T-helper 1 cell treated with Interleukin-12 subunit alpha and Interleukin-12 subunit beta and Interleukin-4 antibody, amounts not matched to agents 30 μg/mL and 1 μg/mL, for 36 hours (primary cell): ENCODE data around the gene SLC7A5.
A peak's percentile ranks its signal among the peaks of the same experiment; 100 is the strongest.
"Not testable (repeated sequence)": the region's sequence is repeated elsewhere in the genome, so short reads cannot be mapped to it uniquely, and the experiment has no call there.

ENCODE experiments used
- H3K27ac Mint-ChIP-seq: one replicate; pipeline ENCODE4 v1.8.0; 2021; ENCODE audit warnings: mild to moderate bottlenecking, mixed read lengths
- H3K27me3 Mint-ChIP-seq: one replicate; pipeline ENCODE4 v1.8.0; 2021; ENCODE audit warnings: low read depth, mixed read lengths
- H3K36me3 Mint-ChIP-seq: one replicate; pipeline ENCODE4 v1.8.0; 2021; ENCODE audit warnings: low read depth, mixed read lengths
- H3K4me1 Mint-ChIP-seq: one replicate; pipeline ENCODE4 v1.8.0; 2021; ENCODE audit warnings: low read depth, mixed read lengths
- H3K4me3 Mint-ChIP-seq: one replicate; pipeline ENCODE4 v1.8.0; 2021; ENCODE audit warnings: mild to moderate bottlenecking, moderate library complexity, mixed read lengths
- H3K9me3 Mint-ChIP-seq: one replicate; pipeline ENCODE4 v1.8.0; 2021; ENCODE audit warnings: mixed read lengths

The SLC7A5 gene

DNA sequence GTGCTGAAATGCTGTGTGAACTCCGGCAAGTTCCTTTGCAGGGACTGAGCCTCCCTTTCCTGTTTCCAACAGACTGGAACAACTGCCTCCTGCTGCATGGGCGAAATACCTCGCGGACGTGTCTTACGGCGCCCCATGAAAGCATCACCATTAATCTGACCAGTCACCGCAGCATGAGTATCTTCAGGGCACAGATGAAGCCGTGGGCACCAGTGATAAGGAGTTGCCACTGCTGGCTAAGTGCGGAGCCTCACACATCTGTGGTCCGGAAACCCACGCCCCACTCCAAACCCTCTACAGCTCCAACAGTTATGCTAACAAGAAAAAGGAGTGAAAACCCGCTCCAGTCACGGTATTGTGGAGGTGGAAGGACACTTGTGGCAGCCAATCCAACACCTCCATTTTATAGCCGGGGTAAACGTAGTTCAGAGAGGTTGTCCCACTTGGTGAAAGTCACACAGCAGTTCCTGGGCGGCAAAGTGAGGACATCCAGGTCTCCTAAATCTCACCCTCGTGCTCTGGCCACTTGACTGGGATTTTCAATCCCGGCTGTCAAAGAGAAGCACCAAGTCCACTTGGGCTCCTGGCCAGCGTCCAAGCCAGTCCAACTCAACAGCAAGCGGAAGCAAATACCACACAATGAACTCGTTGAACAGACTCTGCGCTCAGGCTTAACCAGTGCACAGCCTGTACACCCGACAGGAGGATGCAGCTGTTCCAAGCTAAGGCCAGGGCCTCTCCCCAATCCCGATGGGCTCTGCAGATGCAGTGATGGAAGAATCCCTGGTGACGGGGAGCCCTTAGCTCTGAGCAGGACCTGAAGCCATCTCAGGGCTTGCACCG, 10.9 kb downstream of the SLC7A5 start:
- peaks cover 23% of the 10 kb centered on the region for H3K36me3 Mint-ChIP-seq
- H3K9me3 Mint-ChIP-seq, H3K4me3 Mint-ChIP-seq, H3K27me3 Mint-ChIP-seq: not testable (repeated sequence)
- H3K4me1 Mint-ChIP-seq: peaks cover 48% of the 10 kb centered on the region
- peak overlapping the region; percentile 90 for H3K27ac Mint-ChIP-seq

DNA sequence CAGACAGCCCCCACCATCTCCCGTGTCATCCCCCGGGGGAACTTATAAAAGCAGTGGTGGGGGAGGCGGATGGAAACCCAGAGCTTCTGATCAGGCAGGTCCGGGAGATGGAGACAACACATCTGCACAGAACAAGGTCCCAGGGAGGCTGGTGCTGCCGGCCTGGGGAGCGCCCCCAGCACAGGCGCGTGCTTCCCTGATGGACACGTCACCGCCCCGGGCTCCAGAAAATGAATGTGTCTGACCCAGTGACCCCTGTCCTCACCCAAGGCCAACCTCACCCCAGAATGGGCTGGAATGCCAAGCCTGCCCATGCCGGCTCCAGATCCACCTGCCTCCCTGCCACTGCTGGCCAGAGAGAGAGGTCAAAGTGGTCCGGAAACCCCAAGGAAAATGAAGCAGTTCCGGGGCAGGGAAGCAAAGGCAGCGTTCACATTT, 12.5 kb downstream of the SLC7A5 start:
- peaks cover 25% of the 10 kb centered on the region for H3K36me3 Mint-ChIP-seq

DNA sequence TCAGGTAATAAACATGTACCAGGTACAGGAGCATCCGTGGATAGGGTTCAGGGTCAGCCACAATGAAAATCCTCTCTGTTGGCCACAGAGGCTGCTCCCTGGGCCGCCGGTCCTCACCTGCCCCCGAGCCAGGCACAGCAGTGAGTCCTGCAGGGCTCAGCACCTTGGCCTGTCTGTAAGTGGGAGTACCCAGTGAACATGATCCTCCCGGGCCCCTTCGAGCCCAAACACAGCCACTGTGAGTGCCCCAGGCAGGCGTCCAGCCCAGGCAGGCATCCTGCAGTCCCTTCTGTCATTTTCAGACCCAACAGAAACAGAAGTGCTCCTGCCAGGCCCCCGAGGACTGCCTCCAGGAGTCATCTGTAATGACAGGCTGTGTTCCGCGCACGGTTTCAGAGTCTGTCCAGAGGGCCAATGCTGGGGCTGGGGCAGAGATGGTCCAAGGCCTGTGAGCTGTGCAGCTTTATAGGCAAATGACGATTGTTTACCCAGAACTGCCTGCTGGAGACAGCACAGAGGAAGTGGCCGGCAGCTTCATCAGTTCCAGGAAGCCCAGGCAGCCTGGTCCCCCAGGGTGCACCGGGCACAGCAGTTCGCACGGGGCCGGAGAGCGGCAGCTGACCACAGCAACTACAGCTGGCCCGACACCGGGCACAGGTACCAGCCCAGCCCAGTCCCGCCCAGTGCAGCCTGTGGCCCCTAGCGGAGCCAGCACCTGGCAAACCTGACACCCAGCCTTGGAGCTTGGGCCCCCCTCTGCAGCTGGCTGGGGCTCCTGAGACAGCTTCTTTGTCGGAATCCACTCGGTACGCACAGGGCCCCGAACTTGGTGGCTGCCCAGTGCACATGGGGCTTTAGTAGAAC, 13.2 kb downstream of the SLC7A5 start:
- Mint-ChIP-seq H3K36me3 (peaks cover 25% of the 10 kb centered on the region), H3K4me3 (peak overlapping the region; percentile 49), H3K9me3 (no peaks in the 10 kb centered on the region), H3K27ac (peak overlapping the region; percentile 90), H3K27me3 (no peaks in the 10 kb centered on the region), H3K4me1 (peaks cover 54% of the 10 kb centered on the region)

More for the DNA sequence above, 12.5 kb downstream of the SLC7A5 start:
- Mint-ChIP-seq H3K27ac (peak overlapping the region; percentile 90), H3K4me3 (peak overlapping the region; percentile 49), H3K4me1 (peaks cover 54% of the 10 kb centered on the region), H3K9me3 (no peaks in the 10 kb centered on the region), H3K27me3 (no peaks in the 10 kb centered on the region)

DNA sequence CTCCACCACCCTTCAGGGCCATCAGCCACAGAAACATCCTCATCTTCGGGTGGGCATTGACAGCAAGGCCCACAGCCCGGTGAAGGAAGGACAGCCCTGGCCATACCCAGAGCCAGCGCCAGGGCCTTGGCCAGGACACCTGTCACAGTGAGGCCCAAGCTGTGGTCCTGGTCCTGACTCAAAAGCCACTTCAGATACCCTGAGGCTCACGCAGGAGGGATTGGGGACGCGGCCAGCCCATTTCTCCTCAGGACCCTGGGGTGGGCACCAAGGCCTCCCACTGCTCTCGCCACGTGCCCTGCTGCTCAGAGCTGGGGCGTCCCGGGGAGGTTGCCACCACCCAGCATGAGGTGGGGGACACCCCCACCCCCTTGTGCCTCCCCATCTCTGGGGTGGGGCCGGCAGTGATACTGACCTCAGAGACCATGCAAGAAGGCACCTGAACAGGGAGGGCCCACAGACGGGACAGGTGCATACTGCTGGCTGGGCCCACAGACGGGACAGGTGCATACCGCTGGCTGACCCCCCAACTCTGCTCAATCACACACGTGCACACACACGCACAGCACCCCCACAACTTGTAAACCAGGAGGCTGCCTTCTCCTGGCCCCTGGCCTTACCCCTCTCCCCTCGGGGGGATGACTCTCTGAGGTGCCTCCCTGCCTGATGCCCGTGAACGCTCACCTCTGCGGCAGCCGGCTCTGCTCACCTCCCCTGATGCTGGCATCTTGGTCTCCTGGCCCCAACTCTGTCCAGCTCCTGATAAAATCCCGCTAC, 14.2 kb downstream of the SLC7A5 start:
- Mint-ChIP-seq H3K27ac (peak overlapping the region; percentile 90), H3K36me3 (peaks cover 24% of the 10 kb centered on the region), H3K27me3 (no peaks in the 10 kb centered on the region), H3K4me1 (peaks cover 54% of the 10 kb centered on the region), H3K4me3 (peak overlapping the region; percentile 46), H3K9me3 (no peaks in the 10 kb centered on the region)

DNA sequence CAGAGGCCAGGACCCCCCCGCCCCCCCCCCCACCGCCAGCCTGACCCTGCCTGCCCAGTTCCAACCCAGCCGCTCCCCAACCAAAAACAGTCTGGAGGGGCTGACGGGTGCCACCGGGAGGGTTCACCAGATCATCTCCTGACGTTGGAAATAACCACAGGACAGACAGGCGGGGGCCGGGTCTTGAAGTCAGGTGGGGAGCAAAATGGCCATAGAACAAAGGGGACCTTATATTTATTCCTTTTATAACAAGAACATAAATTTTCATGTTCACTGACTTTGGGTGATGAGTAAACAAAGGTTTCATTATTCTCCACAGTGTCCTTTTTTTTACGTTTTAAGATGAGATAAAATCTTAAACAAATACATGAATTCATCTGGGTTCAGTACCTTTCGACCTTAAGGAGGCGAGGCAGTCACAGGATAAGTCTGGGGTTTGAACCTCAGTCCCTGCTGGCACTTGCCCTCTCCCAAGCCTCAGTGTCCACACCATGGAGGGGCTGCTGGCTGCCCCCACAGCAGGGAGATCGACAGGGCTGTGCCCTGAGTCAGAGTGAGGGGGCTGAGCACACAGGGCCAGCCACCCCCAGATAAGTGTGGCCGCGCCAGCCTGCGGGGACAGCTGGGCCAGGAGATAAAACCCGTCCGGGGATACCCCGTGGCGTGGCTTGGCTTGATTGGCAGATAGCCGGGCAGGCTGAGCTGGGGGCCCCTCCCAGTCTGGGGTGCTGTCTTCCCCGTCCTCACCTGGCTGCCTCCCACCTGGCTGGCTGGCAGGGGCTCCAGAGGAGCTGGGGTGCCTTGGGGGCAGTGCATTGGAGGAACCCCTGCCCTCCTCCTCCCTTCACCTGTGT, 15.0 kb downstream of the SLC7A5 start:
- H3K4me1 Mint-ChIP-seq: peaks cover 50% of the 10 kb centered on the region
- peaks cover 27% of the 10 kb centered on the region for H3K36me3 Mint-ChIP-seq
- no peaks in the 10 kb centered on the region for H3K27me3 Mint-ChIP-seq
- no peaks in the 10 kb centered on the region for H3K9me3 Mint-ChIP-seq
- H3K4me3 Mint-ChIP-seq: peak overlapping the region; percentile 69
- H3K27ac Mint-ChIP-seq: peak overlapping the region; percentile 92

DNA sequence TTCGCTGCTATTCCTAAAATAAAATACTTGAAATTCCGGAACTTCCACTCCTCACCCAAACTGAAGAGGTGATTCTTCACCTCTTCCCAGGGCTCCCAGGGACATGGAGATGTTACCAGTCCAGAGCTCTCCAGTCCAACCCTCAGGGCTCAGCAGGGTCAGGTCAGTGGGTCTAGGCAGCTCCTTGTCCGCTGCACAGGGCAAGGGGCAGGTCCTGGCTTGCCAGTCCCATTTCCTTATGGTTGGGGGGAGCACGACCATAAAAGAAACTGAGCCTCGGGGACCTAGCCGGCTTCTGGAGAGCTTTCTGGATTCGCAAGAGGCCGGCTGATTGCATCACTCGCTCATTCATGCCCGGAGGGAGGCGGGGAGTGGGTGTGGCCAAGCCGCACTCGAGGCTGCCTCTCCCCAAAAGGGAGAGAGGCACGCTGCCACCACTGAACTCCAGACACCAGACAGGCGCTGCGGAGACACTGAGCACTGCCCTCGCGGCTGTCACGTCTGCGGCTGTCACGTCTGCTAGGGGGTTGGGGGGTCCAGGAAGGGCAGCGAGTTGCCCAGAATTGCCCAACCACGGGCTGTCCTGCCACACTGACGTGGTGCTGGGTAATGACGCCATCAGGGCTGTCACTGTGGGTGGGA, 15.8 kb downstream of the SLC7A5 start:
- no peaks in the 10 kb centered on the region for H3K9me3 Mint-ChIP-seq
- peaks cover 47% of the 10 kb centered on the region for H3K4me1 Mint-ChIP-seq
- no peaks in the 10 kb centered on the region for H3K27me3 Mint-ChIP-seq
- H3K36me3 Mint-ChIP-seq: peaks cover 30% of the 10 kb centered on the region
- H3K4me3 Mint-ChIP-seq: peak overlapping the region; percentile 69
- peak overlapping the region; percentile 91 for H3K27ac Mint-ChIP-seq

DNA sequence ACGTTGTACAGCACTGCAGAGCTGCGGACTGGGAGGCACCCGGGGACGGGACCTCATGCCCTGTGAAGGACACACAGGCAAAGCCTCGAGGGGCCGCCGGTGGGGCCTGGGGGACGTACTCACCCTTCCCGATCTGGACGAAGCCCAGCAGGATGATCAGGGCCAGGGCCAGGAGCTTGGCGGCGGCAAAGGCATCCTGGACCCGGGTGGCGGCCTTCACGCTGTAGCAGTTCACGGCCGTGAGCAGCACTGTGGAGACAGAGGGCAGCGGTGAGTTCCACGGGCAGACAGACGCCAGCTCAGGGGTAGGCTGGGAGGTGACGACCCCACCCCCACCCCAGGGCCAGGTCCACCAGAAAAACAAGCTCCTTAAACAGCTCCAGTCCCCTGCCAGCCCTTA, 17.7 kb downstream of the SLC7A5 start:
- Mint-ChIP-seq H3K27me3 (no peaks in the 10 kb centered on the region), H3K27ac (no peak overlapping the region), H3K9me3 (no peaks in the 10 kb centered on the region), H3K36me3 (peaks cover 28% of the 10 kb centered on the region), H3K4me3 (no peak overlapping the region), H3K4me1 (peaks cover 33% of the 10 kb centered on the region)

DNA sequence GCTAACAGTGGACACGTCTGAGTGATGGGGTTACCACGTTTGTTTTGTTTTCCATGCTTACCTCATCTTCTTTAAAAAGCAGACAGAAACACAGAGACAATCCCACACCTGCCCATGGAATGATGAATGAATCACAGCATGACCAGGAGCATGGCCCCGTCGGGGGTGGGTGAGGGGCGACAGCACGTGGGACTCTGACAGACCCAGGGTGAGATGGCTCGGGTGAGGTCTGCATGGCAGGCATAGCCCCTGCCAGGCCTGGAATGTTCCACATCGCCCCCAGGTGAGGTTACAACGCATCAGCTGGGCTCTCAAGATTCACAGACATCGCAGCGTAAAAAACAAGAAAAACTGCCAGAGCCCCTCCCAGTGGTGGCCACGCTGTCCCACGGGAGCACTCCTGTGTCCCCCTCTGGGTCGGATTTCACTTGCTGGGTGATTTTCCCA, 18.1 kb downstream of the SLC7A5 start:
- H3K4me3 Mint-ChIP-seq: no peak overlapping the region
- no peaks in the 10 kb centered on the region for H3K9me3 Mint-ChIP-seq
- H3K27ac Mint-ChIP-seq: no peak overlapping the region
- peaks cover 27% of the 10 kb centered on the region for H3K36me3 Mint-ChIP-seq
- H3K27me3 Mint-ChIP-seq: no peaks in the 10 kb centered on the region
- H3K4me1 Mint-ChIP-seq: peaks cover 31% of the 10 kb centered on the region

DNA sequence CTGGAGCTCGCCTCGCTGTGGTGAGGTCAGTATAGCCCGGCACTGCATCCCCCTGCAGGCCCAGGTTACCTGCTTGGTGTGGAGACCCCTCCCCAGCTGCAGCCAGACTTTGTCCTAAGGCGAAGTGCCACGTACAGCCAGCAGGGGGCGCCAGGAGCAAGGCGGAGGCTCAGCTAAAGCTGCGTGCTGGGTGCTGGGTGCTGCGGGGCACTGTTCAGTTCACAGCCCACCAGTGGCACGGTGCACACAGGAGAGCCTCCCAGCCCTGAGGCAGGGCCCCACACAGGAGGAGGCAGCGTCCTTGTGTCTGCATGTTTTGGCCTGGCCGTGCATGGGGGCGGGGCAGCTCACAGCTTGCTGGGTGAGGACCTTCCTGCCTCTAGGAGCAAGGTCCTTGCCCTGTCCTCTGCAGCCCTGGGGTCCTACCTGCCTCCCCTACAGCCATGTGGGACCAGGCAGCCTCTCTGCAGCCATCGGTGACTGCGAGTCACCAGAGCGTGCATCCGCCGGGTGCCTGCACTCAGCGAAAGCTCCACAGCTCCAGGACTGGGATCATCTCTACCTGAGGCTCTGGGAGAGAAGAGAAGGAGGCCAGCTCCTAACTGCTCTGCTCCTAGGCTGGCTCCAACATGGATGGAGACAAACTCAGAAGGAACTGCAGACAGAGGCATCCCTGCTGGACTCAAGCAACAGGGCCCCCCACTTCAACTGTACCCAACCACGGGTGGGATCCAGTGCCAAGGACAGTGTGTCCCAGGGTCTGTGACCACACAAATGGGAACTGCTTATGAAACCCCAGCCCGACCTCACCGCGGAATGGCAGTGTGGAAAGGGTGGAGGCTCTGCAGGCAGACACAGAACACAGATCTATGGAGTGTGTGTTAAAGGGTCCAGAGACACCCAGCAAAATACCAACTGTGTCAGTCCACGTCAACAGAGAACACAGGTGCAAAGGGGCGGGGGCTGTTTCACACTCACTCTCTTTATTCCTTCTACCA, 19.0 kb downstream of the SLC7A5 start:
- Mint-ChIP-seq H3K9me3 (no peaks in the 10 kb centered on the region), H3K4me1 (peaks cover 23% of the 10 kb centered on the region), H3K4me3 (no peak overlapping the region), H3K27me3 (no peaks in the 10 kb centered on the region), H3K27ac (peak overlapping the region; percentile 52), H3K36me3 (peaks cover 25% of the 10 kb centered on the region)

DNA sequence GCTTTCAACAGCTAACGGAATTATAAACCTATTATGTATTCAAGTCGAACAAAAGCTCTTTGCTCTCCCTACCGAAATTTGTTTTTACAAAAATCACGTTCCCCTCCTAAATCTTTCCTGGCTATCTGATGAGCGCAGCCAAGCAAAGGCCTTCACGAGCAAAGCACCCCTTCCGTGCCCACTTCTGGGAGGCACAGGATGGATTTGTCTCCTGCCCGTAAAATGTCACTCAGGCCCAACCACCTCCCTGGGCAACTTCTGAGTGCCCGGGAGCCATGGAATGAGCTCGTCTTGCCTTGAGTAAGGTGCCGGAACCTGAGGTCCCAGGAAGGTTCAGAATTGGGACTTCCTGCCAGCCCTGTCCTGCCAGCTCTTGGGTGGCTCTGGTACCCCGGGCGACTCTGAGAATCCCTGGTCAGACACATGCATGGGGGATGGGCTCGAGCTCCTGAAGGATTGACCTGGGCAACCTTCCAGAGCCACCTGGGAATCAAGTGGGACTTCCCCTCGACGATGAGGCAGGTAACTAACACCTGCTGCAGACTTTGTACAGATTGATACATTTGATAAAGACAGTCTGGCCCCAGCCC, 19.8 kb downstream of the SLC7A5 start:
- Mint-ChIP-seq H3K27ac (no peak overlapping the region), H3K27me3 (no peaks in the 10 kb centered on the region), H3K36me3 (peaks cover 28% of the 10 kb centered on the region)

DNA sequence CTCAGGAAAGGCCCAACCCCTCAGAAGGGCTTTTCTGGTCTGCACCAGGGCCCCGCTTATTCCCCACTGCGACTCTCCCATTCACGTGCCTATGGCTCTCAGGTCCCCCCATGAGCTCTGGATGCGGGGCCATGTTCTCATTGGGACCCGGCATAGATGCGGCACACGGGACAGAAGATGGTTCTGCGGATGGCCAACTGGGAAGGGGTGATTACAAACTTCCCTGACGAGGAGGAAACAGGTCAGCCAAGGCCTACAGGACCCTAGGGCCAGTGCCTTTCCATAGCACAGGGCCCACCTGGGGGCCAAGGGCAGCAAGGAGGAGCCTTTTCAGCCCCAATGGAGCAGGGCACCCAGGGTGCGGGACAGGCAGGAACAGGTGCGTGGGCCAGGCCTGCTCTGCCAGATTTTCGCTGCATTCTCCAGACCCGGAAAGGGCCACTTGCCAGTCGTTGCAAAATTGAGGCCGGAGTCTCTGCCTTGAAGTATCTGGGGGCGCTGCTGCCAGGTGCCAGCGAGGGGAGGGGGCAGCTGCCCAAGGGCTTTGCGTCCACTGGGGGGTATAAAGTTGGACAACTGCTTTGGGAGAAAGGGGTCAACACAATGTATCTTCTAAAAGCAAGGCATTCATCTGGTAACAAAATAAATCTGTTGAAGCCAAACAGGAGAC, 20.5 kb downstream of the SLC7A5 start:
- H3K4me1 Mint-ChIP-seq: peaks cover 18% of the 10 kb centered on the region
- no peaks in the 10 kb centered on the region for H3K27me3 Mint-ChIP-seq
- H3K9me3 Mint-ChIP-seq: no peaks in the 10 kb centered on the region
- H3K4me3 Mint-ChIP-seq: no peak overlapping the region
- peaks cover 26% of the 10 kb centered on the region for H3K36me3 Mint-ChIP-seq
- no peak overlapping the region for H3K27ac Mint-ChIP-seq

More for the DNA sequence above, 19.8 kb downstream of the SLC7A5 start:
- Mint-ChIP-seq H3K9me3 (no peaks in the 10 kb centered on the region), H3K4me3 (no peak overlapping the region), H3K4me1 (peaks cover 21% of the 10 kb centered on the region)
